BLaER1 (cell line): Measurements from ENCODE around the gene PRSS12.
"Not testable (repeated sequence)": the region's sequence is repeated elsewhere in the genome, so short reads cannot be mapped to it uniquely, and the experiment has no call there.

Experiments
- H3K27ac ChIP-seq: shearing (Covaris generic); formaldehyde crosslinking; 2 replicates; pipeline ENCODE4 v1.8.1; 2022
- H3K27me3 ChIP-seq: shearing (Covaris generic); formaldehyde crosslinking; 2 replicates; pipeline ENCODE4 v1.8.1; 2022
- H3K36me3 ChIP-seq: shearing (Covaris generic); formaldehyde crosslinking; 2 replicates; pipeline ENCODE4 v1.8.1; 2022
- H3K4me1 ChIP-seq: shearing (Covaris generic); formaldehyde crosslinking; 2 replicates; pipeline ENCODE4 v1.8.1; 2022
- H3K4me2 ChIP-seq: shearing (Covaris generic); formaldehyde crosslinking; 2 replicates; pipeline ENCODE4 v1.8.1; 2022
- H3K4me3 ChIP-seq: shearing (Covaris generic); formaldehyde crosslinking; 2 replicates; pipeline ENCODE4 v1.8.1; 2022
- H3K9ac ChIP-seq: shearing (Covaris generic); formaldehyde crosslinking; 2 replicates; pipeline ENCODE4 v1.8.1; 2022
- H3K9me3 ChIP-seq: shearing (Covaris generic); formaldehyde crosslinking; 2 replicates; pipeline ENCODE4 v1.8.1; 2022
- H4K20me1 ChIP-seq: shearing (Covaris generic); formaldehyde crosslinking; 2 replicates; pipeline ENCODE4 v1.8.1; 2022
- Cebpa-rat ChIP-seq: shearing (Covaris generic); IDR thresholded peaks from 2 replicates; pipeline ENCODE4 v1.8.1; 2022

Gene PRSS12

GRCh38 chr4:118327554-118328241 lies 25.1 kb downstream of the PRSS12 start:
- Histone ChIP-seq H3K4me1 (no peaks in the 10 kb centered on the region), H3K27ac (no peak overlapping the region), H3K9ac (no peak overlapping the region), H4K20me1 (no peaks in the 10 kb centered on the region), H3K4me2 (no peak overlapping the region), H3K4me3 (no peak overlapping the region), H3K27me3 (no peaks in the 10 kb centered on the region), H3K9me3 (no peaks in the 10 kb centered on the region), H3K36me3 (no peaks in the 10 kb centered on the region)
- no peak for TF ChIP-seq Cebpa-rat

GRCh38 chr4:118326585-118326984 lies 26.2 kb downstream of the PRSS12 start:
- no peak for TF ChIP-seq Cebpa-rat
- Histone ChIP-seq H3K4me1 (no peaks in the 10 kb centered on the region), H3K36me3 (no peaks in the 10 kb centered on the region), H3K4me3 (no peak overlapping the region), H3K27me3 (no peaks in the 10 kb centered on the region), H3K27ac (no peak overlapping the region), H3K9me3 (no peaks in the 10 kb centered on the region), H4K20me1 (no peaks in the 10 kb centered on the region), H3K4me2 (no peak overlapping the region), H3K9ac (no peak overlapping the region)

GRCh38 chr4:118325431-118325830 lies 27.4 kb downstream of the PRSS12 start:
- Histone ChIP-seq H3K4me1 (no peaks in the 10 kb centered on the region), H3K4me2 (no peak overlapping the region), H3K4me3 (no peak overlapping the region), H3K36me3 (no peaks in the 10 kb centered on the region), H4K20me1 (no peaks in the 10 kb centered on the region), H3K9ac (no peak overlapping the region), H3K27ac (no peak overlapping the region), H3K9me3 (no peaks in the 10 kb centered on the region), H3K27me3 (no peaks in the 10 kb centered on the region)
- TF ChIP-seq Cebpa-rat = no peak

DNA sequence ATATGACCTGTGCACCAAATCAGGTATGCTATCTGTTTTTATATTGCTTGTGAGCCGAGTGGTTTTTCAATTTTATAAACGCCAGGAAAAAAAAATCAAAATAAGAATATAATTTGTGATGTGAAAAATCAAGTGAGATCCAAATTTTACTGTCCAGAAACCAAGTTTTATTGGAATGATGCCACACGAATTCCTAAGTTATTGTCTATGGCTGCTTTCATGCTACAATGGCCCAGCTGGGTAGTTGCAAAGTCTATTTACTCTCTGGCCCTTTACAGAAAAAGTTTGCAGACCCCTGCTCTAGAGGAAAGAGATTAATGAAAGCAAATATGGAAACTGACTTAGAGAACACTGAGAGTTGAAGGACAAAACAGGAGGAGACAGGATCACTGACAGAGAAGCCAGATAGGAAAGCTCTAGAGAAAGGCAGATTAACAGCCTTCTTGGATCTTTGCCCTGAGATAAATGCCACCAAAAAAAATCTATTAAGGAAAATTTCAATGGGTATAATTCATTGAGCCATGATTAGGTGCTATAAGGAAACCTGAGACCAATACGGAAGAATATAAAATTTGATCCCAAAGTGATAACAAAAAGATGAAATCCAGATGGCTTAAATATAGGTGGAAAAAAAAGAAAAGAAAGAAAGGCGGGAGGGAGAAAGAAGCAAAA lies 29.8 kb downstream of the PRSS12 start:
- no peak overlapping the region for H3K9ac ChIP-seq
- H3K27me3 ChIP-seq = no peaks in the 10 kb centered on the region
- H3K4me1 ChIP-seq = no peaks in the 10 kb centered on the region
- no peak overlapping the region for H3K4me3 ChIP-seq
- no peaks in the 10 kb centered on the region for H4K20me1 ChIP-seq
- TF ChIP-seq Cebpa-rat = no peak
- no peaks in the 10 kb centered on the region for H3K9me3 ChIP-seq
- no peaks in the 10 kb centered on the region for H3K36me3 ChIP-seq
- H3K4me2 ChIP-seq = no peak overlapping the region
- no peak overlapping the region for H3K27ac ChIP-seq

- Histone ChIP-seq H3K9ac (no peak overlapping the region), H3K27ac (no peak overlapping the region), H3K36me3 (no peaks in the 10 kb centered on the region), H3K9me3 (no peaks in the 10 kb centered on the region), H3K4me2 (no peak overlapping the region), H3K4me1 (no peaks in the 10 kb centered on the region), H4K20me1 (no peaks in the 10 kb centered on the region), H3K4me3 (no peak overlapping the region), H3K27me3 (no peaks in the 10 kb centered on the region)
- no peak for TF ChIP-seq Cebpa-rat
Measured at GRCh38 chr4:118318931-118319330, 33.9 kb downstream of the PRSS12 start.

DNA sequence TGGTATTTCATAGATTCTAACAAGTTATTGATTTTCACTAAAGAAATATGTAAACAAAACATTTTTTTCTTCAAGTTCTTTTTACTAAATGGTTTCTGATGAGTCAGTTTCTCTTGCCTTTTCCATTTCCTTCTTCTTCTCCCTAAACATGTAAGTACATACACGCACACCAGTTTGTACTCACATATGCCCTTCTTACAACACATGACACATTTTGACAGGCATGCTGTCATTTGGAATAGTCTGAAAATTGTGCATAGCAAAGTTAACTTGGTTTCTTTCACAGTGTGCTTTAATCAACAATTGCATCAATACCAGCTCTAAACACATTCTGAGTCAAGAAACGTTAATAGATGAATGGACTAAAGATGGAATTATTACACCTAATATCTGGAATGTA lies 35.1 kb downstream of the PRSS12 start:
- Histone ChIP-seq H3K36me3 (no peaks in the 10 kb centered on the region), H3K9ac (no peak overlapping the region), H4K20me1 (no peaks in the 10 kb centered on the region), H3K27ac (no peak overlapping the region), H3K4me1 (no peaks in the 10 kb centered on the region), H3K4me3 (no peak overlapping the region), H3K4me2 (no peak overlapping the region), H3K9me3 (no peaks in the 10 kb centered on the region), H3K27me3 (no peaks in the 10 kb centered on the region)
- no peak for TF ChIP-seq Cebpa-rat

DNA sequence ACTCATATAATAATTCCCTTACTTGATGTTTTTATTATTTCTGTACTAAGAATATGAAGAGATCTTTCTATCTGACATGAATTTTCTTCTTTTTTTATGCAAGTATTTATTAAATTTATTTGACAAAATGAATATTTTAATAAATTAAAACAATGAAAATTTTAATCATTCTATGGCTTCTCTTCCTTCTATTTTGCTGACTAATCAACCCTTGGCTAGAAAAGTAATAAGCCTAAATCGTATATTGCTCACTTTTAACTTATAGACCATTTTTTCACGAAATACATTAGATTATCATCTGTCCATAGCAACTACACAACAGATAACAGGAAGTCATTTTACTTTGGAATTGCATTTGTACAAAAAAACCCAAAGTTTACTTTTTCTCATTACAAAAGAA lies 38.6 kb downstream of the PRSS12 start:
- Histone ChIP-seq H3K9ac (no peak overlapping the region), H3K27ac (no peak overlapping the region)
- no peak for TF ChIP-seq Cebpa-rat

DNA sequence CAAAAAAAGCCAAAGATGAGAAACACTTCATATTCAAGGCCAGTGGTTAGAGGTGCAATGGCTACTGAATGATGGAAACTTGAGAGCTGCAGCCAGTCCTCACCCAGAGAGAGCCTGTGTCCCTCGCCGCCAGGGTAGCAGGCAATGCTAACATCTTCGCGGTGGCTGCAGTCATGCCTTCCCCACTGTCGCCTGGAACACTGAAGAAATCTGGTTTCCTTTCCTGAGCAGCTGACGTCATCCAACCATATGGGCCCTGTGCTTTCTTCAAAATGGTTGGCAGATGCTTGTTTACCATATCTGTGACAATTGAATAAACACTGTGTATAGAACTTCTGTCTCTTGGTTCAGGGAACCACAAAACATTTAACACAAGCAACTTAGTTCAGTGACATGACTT lies 39.7 kb downstream of the PRSS12 start:
- H3K4me3 ChIP-seq = no peak overlapping the region
- H3K36me3 ChIP-seq = no peaks in the 10 kb centered on the region
- no peak overlapping the region for H3K4me2 ChIP-seq
- no peaks in the 10 kb centered on the region for H3K4me1 ChIP-seq
- no peaks in the 10 kb centered on the region for H3K9me3 ChIP-seq
- H3K27me3 ChIP-seq = no peaks in the 10 kb centered on the region
- H3K27ac ChIP-seq = no peak overlapping the region
- no peaks in the 10 kb centered on the region for H4K20me1 ChIP-seq
- no peak for TF ChIP-seq Cebpa-rat
- no peak overlapping the region for H3K9ac ChIP-seq

More for the DNA sequence above, 38.6 kb downstream of the PRSS12 start:
- no peaks in the 10 kb centered on the region for H3K27me3 ChIP-seq
- H3K4me2 ChIP-seq = no peak overlapping the region
- no peak overlapping the region for H3K4me3 ChIP-seq
- H3K9me3 ChIP-seq = no peaks in the 10 kb centered on the region
- H4K20me1 ChIP-seq = no peaks in the 10 kb centered on the region
- H3K4me1 ChIP-seq = no peaks in the 10 kb centered on the region
- H3K36me3 ChIP-seq = no peaks in the 10 kb centered on the region

GRCh38 chr4:118308306-118309030 lies 44.3 kb downstream of the PRSS12 start:
- no peak overlapping the region for H3K4me3 ChIP-seq
- H4K20me1 ChIP-seq = no peaks in the 10 kb centered on the region
- H3K4me2 ChIP-seq = no peak overlapping the region
- H3K27me3 ChIP-seq = no peaks in the 10 kb centered on the region
- no peaks in the 10 kb centered on the region for H3K9me3 ChIP-seq
- no peak overlapping the region for H3K27ac ChIP-seq
- H3K36me3 ChIP-seq = no peaks in the 10 kb centered on the region
- no peak overlapping the region for H3K9ac ChIP-seq
- no peaks in the 10 kb centered on the region for H3K4me1 ChIP-seq
- TF ChIP-seq Cebpa-rat = no peak

GRCh38 chr4:118307643-118308042 lies 45.2 kb downstream of the PRSS12 start:
- Histone ChIP-seq H3K4me2 (no peak overlapping the region), H3K4me3 (no peak overlapping the region), H3K4me1 (no peaks in the 10 kb centered on the region), H3K36me3 (no peaks in the 10 kb centered on the region), H3K27me3 (no peaks in the 10 kb centered on the region), H3K9me3 (no peaks in the 10 kb centered on the region), H4K20me1 (no peaks in the 10 kb centered on the region), H3K9ac (no peak overlapping the region), H3K27ac (no peak overlapping the region)
- no peak for TF ChIP-seq Cebpa-rat

DNA sequence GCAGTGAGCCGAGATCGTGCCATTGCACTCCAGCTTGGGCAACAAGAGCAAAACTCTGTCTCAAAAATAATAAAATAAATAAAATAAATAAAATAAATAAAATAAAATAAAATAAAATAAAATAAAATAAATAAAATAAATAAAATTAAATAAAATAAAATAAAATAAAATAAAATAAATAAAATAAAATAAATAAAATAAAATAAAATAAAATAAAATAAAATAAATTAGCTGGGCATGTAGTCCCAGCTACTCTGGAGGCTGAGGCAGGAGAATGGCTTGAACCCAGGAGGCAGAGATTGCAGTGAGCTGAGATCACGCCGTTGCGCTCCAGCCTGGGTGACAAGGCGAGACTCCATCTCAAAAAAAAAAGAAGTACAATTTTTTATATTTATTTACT lies 53.2 kb downstream of the PRSS12 start:
- H3K27me3 ChIP-seq, H3K4me1 ChIP-seq, H3K4me3 ChIP-seq, H3K9ac ChIP-seq, H3K9me3 ChIP-seq, H3K36me3 ChIP-seq, H4K20me1 ChIP-seq, H3K27ac ChIP-seq, H3K4me2 ChIP-seq: not testable (repeated sequence)
